ENCODE results near the gene ZNF185. TPM values are rescaled to one million over a fixed set of nuclear protein-coding genes. Genes with fewer than 3 reads are reported as not detected.

The ZNF185 gene
- total RNA-seq, 2 experiments from 2014 or later: 1.9 to 2.3 TPM

GRCh38 chrX:152878976-152879755 lies 18.7 kb upstream of the ZNF185 start:
- DNase-seq: no peak
- CTCF ChIA-PET: no interaction called here
- H3K4me3 Mint-ChIP-seq: no peak overlapping the region
- H3K27ac Mint-ChIP-seq: no peak overlapping the region
- H3K9me3 Mint-ChIP-seq: no peaks in the 10 kb centered on the region
- no peaks in the 10 kb centered on the region for H3K36me3 Mint-ChIP-seq (ENCODE audit: low read depth)
- no peaks in the 10 kb centered on the region for H3K4me1 Mint-ChIP-seq (ENCODE audit: low read depth)
- intact Hi-C loops (cut with micrococcal nuclease): no loop called here
- no peaks in the 10 kb centered on the region for H3K27me3 Mint-ChIP-seq (ENCODE audit: low read depth)

GRCh38 chrX:152881289-152881688 lies 16.6 kb upstream of the ZNF185 start:
- intact Hi-C loops (cut with micrococcal nuclease): no loop called here
- H3K4me1 Mint-ChIP-seq (ENCODE audit: low read depth): no peaks in the 10 kb centered on the region

GRCh38 chrX:152884171-152884570 lies 13.7 kb upstream of the ZNF185 start:
- no peaks in the 10 kb centered on the region for H3K27me3 Mint-ChIP-seq (ENCODE audit: low read depth)
- CTCF ChIA-PET: no interaction called here

More at GRCh38 chrX:152881289-152881688, 16.6 kb upstream of the ZNF185 start:
- Mint-ChIP-seq H3K27ac (no peak overlapping the region), H3K9me3 (no peaks in the 10 kb centered on the region), H3K27me3 (ENCODE audit: low read depth) (no peaks in the 10 kb centered on the region), H3K4me3 (no peak overlapping the region), H3K36me3 (ENCODE audit: low read depth) (no peaks in the 10 kb centered on the region)
- DNase-seq: no peak
- CTCF ChIA-PET: no interaction called here

GRCh38 chrX:152886716-152887115 lies 11.2 kb upstream of the ZNF185 start:
- Mint-ChIP-seq H3K36me3 (ENCODE audit: low read depth) (no peaks in the 10 kb centered on the region), H3K27me3 (ENCODE audit: low read depth) (peaks cover 7% of the 10 kb centered on the region), H3K4me3 (no peak overlapping the region), H3K4me1 (ENCODE audit: low read depth) (no peaks in the 10 kb centered on the region), H3K9me3 (no peaks in the 10 kb centered on the region), H3K27ac (no peak overlapping the region)
- intact Hi-C loops (cut with micrococcal nuclease): no loop called here
- DNase-seq: no peak
- CTCF ChIA-PET: no interaction called here

More at GRCh38 chrX:152884171-152884570, 13.7 kb upstream of the ZNF185 start:
- H3K4me1 Mint-ChIP-seq (ENCODE audit: low read depth): no peaks in the 10 kb centered on the region
- no peak overlapping the region for H3K4me3 Mint-ChIP-seq
- no peak overlapping the region for H3K27ac Mint-ChIP-seq
- DNase-seq: no peak
- H3K9me3 Mint-ChIP-seq: no peaks in the 10 kb centered on the region
- intact Hi-C loops (cut with micrococcal nuclease): no loop called here
- H3K36me3 Mint-ChIP-seq (ENCODE audit: low read depth): no peaks in the 10 kb centered on the region

- H3K27me3 Mint-ChIP-seq (ENCODE audit: low read depth): peaks cover 23% of the 10 kb centered on the region
- no peaks in the 10 kb centered on the region for H3K9me3 Mint-ChIP-seq
- no peak for DNase-seq
- intact Hi-C loops (cut with micrococcal nuclease): no loop called here
- H3K27ac Mint-ChIP-seq: no peak overlapping the region
- no peaks in the 10 kb centered on the region for H3K4me1 Mint-ChIP-seq (ENCODE audit: low read depth)
- no peaks in the 10 kb centered on the region for H3K36me3 Mint-ChIP-seq (ENCODE audit: low read depth)
- CTCF ChIA-PET: no interaction called here
- no peak overlapping the region for H3K4me3 Mint-ChIP-seq
Measured at GRCh38 chrX:152892499-152892898, 5.4 kb upstream of the ZNF185 start.

- DNase-seq: no peak
- Mint-ChIP-seq H3K27me3 (ENCODE audit: low read depth) (peaks cover 23% of the 10 kb centered on the region), H3K9me3 (no peaks in the 10 kb centered on the region), H3K36me3 (ENCODE audit: low read depth) (no peaks in the 10 kb centered on the region), H3K4me1 (ENCODE audit: low read depth) (no peaks in the 10 kb centered on the region), H3K27ac (no peak overlapping the region), H3K4me3 (no peak overlapping the region)
- intact Hi-C loops (cut with micrococcal nuclease): no loop called here
- CTCF ChIA-PET: interaction anchor here (0.6 kb wide), 1 partner anchor 32 kb away, joined by 3 read pairs; no protein-coding TSS in a partner anchor
Measured at GRCh38 chrX:152892999-152893891, 4.6 kb upstream of the ZNF185 start.

GRCh38 chrX:152893980-152894610 lies 3.8 kb upstream of the ZNF185 start:
- Mint-ChIP-seq H3K36me3 (ENCODE audit: low read depth) (no peaks in the 10 kb centered on the region), H3K4me1 (ENCODE audit: low read depth) (no peaks in the 10 kb centered on the region), H3K27ac (no peak overlapping the region), H3K9me3 (no peaks in the 10 kb centered on the region), H3K4me3 (no peak overlapping the region), H3K27me3 (ENCODE audit: low read depth) (peaks cover 23% of the 10 kb centered on the region)
- CTCF ChIA-PET: interaction anchor here (0.6 kb wide), 2 partner anchors 33 to 1736 kb away, joined by 3 read pairs; no protein-coding TSS in a partner anchor
- intact Hi-C loops (cut with micrococcal nuclease): no loop called here
- no peak for DNase-seq

GRCh38 chrX:152895121-152895520 lies 2.7 kb upstream of the ZNF185 start:
- H3K27me3 Mint-ChIP-seq (ENCODE audit: low read depth): peaks cover 19% of the 10 kb centered on the region
- CTCF ChIA-PET: no interaction called here
- H3K9me3 Mint-ChIP-seq: no peaks in the 10 kb centered on the region
- no peak overlapping the region for H3K27ac Mint-ChIP-seq
- no peak for DNase-seq
- no peaks in the 10 kb centered on the region for H3K36me3 Mint-ChIP-seq (ENCODE audit: low read depth)
- H3K4me3 Mint-ChIP-seq: no peak overlapping the region
- intact Hi-C loops (cut with micrococcal nuclease): no loop called here
- H3K4me1 Mint-ChIP-seq (ENCODE audit: low read depth): no peaks in the 10 kb centered on the region

GRCh38 chrX:152895724-152896420 lies 2.0 kb upstream of the ZNF185 start:
- H3K27me3 Mint-ChIP-seq (ENCODE audit: low read depth): peaks cover 16% of the 10 kb centered on the region
- no peak overlapping the region for H3K27ac Mint-ChIP-seq
- H3K4me1 Mint-ChIP-seq (ENCODE audit: low read depth): peaks cover 1% of the 10 kb centered on the region
- CTCF ChIA-PET: no interaction called here
- DNase-seq: no peak
- H3K36me3 Mint-ChIP-seq (ENCODE audit: low read depth): no peaks in the 10 kb centered on the region
- no peak overlapping the region for H3K4me3 Mint-ChIP-seq
- intact Hi-C loops (cut with micrococcal nuclease): no loop called here
- H3K9me3 Mint-ChIP-seq: no peaks in the 10 kb centered on the region

- Mint-ChIP-seq H3K27me3 (ENCODE audit: low read depth) (peaks cover 16% of the 10 kb centered on the region), H3K4me1 (ENCODE audit: low read depth) (peaks cover 2% of the 10 kb centered on the region), H3K4me3 (no peak overlapping the region), H3K9me3 (no peaks in the 10 kb centered on the region), H3K27ac (no peak overlapping the region), H3K36me3 (ENCODE audit: low read depth) (no peaks in the 10 kb centered on the region)
- intact Hi-C loops (cut with micrococcal nuclease): no loop called here
- DNase-seq: no peak
- CTCF ChIA-PET: no interaction called here
Measured at GRCh38 chrX:152896450-152896849, 1.4 kb upstream of the ZNF185 start.

- H3K4me1 Mint-ChIP-seq (ENCODE audit: low read depth): peaks cover 2% of the 10 kb centered on the region
- CTCF ChIA-PET: no interaction called here
- intact Hi-C loops (cut with micrococcal nuclease): no loop called here
- no peaks in the 10 kb centered on the region for H3K36me3 Mint-ChIP-seq (ENCODE audit: low read depth)
- H3K27ac Mint-ChIP-seq: no peak overlapping the region
- DNase-seq: no peak
- H3K4me3 Mint-ChIP-seq: no peak overlapping the region
- peaks cover 14% of the 10 kb centered on the region for H3K27me3 Mint-ChIP-seq (ENCODE audit: low read depth)
- no peaks in the 10 kb centered on the region for H3K9me3 Mint-ChIP-seq
Measured at GRCh38 chrX:152898442-152898841, 575 bp downstream of the ZNF185 start.
